Breast epithelium (tissue), 3 donors: ENCODE measurements around the gene MMAA.
A peak's percentile ranks its signal among the peaks of the same experiment; 100 is the strongest.

Source experiments
- CTCF ChIP-seq, 3 donors: fragments of 450-650 bp; IDR thresholded peaks; one replicate each; pipeline ENCODE4 v1.5.1; 2016 to 2017; ENCODE audit warnings: antibody characterized with exemption in 3 of 3, mild to moderate bottlenecking in 3 of 3, moderate library complexity in 3 of 3
- POLR2A ChIP-seq: fragments of 450-650 bp; IDR thresholded peaks from one replicate; pipeline ENCODE4 v1.6.1; 2016; ENCODE audit warnings: antibody characterized with exemption, mild to moderate bottlenecking, moderate library complexity
- POLR2AphosphoS5 ChIP-seq, 3 donors: sonication (generic); formaldehyde crosslinking; IDR thresholded peaks; one replicate each; pipeline ENCODE4 v1.6.1; 2017; ENCODE audit warnings: antibody characterized with exemption in 3 of 3

GRCh38 chr4:145609481-145610427 lies 9.4 kb upstream of the MMAA start:
- TF ChIP-seq POLR2AphosphoS5 (IDR thresholded peaks at IDR 0.05) (no peak), POLR2A (no peak), CTCF (IDR thresholded peaks at IDR 0.05) (peak; percentile 47 to 75 (median 74))
